T-helper 22 cell (primary cell): ENCODE data around the gene BRF1.
"Not testable (repeated sequence)": the region's sequence is repeated elsewhere in the genome, so short reads cannot be mapped to it uniquely, and the experiment has no call there.

Experiments
- DNase-seq: peaks from one replicate; pipeline ENCODE4 v3.0.0-alpha.2; 2020; ENCODE audit warnings: low read depth

BRF1 gene

GRCh38 chr14:105315941-105316576, 15.3 kb upstream of the BRF1 start:
- DNase-seq, result no peak

- peak; percentile 55 for DNase-seq
Observed at GRCh38 chr14:105315211-105315721, 14.5 kb upstream of the BRF1 start.

GRCh38 chr14:105314287-105315200, 13.7 kb upstream of the BRF1 start, which contains the start of gene PACS2:
PACS2 (plus strand) TSS chr14:105314748; CDS start chr14:105314919, 171 bp downstream.
- DNase-seq, result peak; percentile 68

GRCh38 chr14:105313381-105314286, 12.8 kb upstream of the BRF1 start:
- DNase-seq, result no peak

GRCh38 chr14:105312973-105313372, 12.2 kb upstream of the BRF1 start:
- no peak for DNase-seq

GRCh38 chr14:105311838-105312237, 11.0 kb upstream of the BRF1 start:
- DNase-seq, result no peak

GRCh38 chr14:105309371-105309770, 8.6 kb upstream of the BRF1 start:
- no peak for DNase-seq

DNA sequence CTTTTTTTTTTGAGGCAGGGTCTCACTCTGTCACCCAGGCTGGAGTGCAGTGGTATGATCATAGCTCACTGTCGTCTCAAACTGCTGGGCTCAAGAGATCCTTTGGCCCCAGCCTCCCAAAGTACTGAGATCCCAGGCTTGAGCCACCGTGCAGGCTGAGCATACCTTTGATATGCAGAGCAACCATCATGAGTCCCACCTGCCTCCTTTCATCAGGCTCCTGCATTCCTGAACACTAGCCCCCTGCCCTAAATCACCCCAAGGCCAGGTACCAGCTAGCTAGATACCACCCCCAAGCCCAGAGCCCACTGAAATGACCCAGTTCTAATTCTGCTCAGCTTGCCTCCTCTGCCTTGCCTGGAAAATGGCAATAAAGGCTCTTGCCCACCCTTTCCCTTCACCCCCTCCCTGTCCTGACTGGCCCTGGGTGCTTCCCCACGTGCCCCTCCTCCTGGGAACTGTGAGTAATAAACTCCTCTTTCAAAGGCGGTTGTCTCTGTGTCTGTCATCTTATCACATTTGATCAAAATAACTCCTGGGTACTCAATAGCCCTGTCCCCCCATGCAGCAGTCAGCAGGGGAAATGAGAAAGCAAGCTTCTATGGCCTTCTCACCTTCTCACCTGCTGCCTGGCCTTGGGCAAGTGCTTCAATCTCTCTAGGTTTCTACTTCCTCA, 6.4 kb upstream of the BRF1 start:
- no peak for DNase-seq

DNA sequence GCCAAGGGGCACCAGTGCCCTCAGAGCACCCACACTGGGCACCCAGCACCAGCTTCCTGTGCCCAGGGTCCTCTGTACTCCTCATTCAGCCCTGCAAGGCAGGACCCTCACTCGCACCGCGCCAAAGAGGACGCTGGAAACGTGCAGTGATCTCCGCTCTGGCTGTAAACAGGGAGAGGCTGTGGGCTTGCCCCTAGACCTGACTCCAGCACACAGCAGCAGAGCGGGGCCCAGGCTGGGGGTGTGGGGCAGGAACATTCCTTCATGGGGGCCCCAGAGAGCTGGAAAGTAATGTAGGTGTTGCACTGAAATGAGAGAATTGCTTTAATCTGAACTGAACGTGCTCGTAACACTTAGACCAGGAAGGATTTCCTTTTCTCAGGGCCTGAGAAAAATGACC, 5.0 kb upstream of the BRF1 start:
- DNase-seq, result no peak

DNA sequence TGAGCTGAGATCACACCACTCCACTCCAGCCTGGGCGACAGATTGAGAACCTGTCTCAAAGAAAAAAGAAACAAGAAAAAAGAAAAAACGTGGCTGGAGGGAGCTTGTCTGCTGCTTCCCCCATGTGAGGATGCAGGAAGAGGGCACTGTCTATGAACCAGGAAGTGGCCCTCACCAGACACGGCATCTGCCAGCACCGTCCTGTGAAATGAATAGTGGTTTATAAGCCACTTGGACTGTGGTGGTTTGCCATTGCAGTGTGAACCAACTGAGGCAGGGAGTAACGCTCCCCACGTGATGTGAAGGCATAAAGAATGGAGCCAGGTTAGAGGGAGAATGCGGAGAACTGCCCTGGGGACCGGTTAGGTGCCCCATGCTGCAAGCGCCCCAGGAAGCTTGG, 4.5 kb upstream of the BRF1 start:
- DNase-seq, result no peak

- no peak for DNase-seq
Observed at GRCh38 chr14:105304565-105304964, 3.8 kb upstream of the BRF1 start.

DNA sequence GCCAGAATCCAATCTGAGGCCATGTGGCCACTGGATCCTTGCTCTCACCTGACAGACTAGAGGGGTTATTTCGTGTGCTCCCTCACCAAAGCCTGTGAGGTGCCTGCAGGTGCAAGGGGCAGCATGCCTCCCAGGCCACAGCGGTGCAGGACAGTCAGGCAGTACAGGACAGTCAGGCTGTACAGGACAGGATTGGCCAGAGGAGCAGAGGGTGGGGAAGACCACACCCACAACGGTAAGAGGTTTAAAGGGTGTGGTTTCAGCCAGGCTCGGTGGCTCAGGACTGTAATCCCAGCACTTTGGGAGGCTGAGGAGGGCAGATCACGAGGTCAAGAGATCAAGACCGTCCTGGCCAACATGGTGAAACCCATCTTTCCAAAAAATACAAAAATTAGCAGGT, 3.1 kb upstream of the BRF1 start:
- DNase-seq, result no peak

DNA sequence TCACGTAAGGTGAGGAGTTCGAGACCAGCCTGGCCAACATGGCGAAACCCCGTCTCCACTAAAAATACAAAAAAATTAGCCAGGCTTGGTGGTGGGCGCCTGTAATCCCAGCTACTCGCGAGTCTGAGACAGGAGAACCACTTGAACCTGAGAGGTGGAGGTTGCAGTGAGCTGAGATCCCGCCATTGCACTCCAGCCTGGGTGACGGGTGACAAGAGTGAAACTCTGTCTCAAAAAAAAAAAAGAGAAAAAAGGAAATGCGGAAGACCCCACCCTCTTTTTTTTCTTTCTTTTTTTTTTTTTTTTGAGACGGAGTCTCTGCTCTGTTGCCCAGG, 1.1 kb upstream of the BRF1 start:
- DNase-seq, result not testable (repeated sequence)

DNA sequence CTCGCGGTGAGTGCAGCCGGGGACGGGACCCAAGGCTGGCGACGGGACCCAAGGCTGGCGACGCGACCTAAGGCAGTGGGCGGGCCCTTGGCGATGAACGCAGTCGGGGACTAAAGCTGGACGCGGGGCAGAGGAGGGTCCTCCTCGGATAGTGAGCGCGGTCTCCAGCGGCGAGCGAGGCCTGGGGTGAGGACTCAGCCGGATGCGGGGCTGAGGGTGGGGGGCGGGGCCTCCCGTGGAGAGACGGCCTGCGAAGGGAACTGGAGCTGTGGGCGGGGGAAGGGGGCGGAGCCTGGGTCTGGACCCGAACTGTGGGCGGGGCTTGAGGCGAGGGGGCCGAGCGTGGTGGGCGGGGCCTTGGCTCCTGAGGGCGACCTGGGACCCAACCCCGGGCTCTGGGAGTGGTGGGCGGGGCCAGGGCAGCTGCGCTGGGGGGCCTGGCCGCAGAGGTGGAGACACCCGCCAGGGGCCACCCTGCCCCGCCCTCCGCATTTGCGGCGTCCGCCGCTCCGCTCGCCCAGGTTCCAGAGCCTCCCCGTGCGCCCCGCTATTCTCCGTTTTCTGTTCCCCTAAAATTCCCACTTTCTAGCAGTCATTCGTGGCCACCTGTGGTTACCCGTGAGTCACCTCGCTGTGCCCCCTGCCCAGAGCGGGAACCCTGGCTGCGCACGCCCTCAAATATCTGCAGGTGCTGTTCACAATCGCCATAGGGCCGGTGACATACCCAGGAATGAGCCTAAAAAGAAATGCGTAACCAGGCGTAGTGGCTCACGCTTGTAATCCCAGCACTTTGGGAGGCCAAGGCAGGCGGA, 508 bp upstream of the BRF1 start:
- DNase-seq, result peak; percentile 96

- no peak for DNase-seq
Observed at GRCh38 chr14:105299654-105300541, 903 bp downstream of the BRF1 start.

DNA sequence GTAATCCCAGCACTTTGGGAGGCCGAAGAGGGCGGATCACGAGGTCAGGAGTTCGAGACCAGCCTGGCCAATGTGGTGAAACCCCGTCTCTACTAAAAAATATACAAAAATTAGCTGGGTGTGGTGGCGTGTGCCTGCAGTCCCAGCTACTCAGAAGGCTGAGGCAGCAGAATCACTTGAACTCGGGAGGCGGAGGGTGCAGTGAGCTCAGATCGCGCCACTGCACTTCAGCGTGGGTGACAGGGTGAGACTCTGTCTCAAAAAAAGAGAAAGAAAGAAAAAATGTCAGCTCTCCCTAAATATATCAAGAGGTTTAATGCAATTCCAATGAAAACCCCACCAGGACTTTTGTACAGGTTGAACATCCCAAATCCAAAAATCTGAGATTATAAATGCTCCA, 3.5 kb downstream of the BRF1 start:
- not testable (repeated sequence) for DNase-seq

DNA sequence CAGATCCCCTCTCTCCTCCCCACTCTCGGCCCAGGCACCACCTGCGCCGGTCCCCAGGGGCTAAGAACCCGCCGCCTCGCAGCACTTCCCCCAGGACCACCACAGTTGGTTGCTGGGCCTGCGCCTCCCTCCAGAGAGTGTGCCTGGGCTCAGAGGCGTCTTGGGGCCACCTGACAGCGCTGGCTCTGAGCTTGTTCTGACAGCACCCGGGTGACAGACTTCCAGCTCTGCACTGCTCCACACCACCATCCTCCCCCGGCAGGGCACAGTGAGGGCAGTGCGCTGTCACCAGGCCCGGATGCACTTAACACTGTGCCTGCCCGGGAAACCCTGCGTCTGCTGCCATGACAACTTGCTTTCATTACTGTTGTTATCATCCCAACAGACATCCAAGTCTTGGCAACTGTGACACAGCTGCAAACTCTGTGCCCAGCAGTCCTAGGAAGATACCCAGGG, 6.6 kb downstream of the BRF1 start:
- peak; percentile 60 for DNase-seq

GRCh38 chr14:105292826-105293711, 7.7 kb downstream of the BRF1 start:
- DNase-seq, result no peak
